Esophagus (tissue), 2 donors: ENCODE results near the gene SLIT3. TPM values are rescaled to one million over a fixed set of nuclear protein-coding genes. Genes with fewer than 3 reads are reported as not detected.

Source experiments
- H3K27ac ChIP-seq, 2 donors: one replicate each; pipeline ENCODE4 v1.5.1; 2013; ENCODE audit warnings: low read depth in 2 of 2, mild to moderate bottlenecking in 2 of 2, inconsistent platforms in 1 of 2, low read length in 1 of 2, moderate library complexity in 1 of 2
- H3K27me3 ChIP-seq, 2 donors: one replicate each; pipeline ENCODE4 v1.6.1; 2013; ENCODE audit warnings: low read length in 2 of 2, control low read depth in 1 of 2, mild to moderate bottlenecking in 1 of 2; ENCODE audit not compliant: insufficient read depth in 2 of 2, control insufficient read depth in 1 of 2
- H3K36me3 ChIP-seq, 2 donors: one replicate each; pipeline ENCODE4 v1.6.1; 2013; ENCODE audit warnings: low read length in 1 of 2; ENCODE audit not compliant: control insufficient read depth in 2 of 2, insufficient read depth in 2 of 2
- H3K4me1 ChIP-seq, 2 donors: one replicate each; pipeline ENCODE4 v1.6.1; 2013; ENCODE audit warnings: low read length in 1 of 2; ENCODE audit not compliant: control insufficient read depth in 2 of 2, insufficient read depth in 2 of 2
- H3K4me3 ChIP-seq, 2 donors: one replicate each; pipeline ENCODE4 v1.5.1; 2013; ENCODE audit warnings: low read length in 2 of 2, mild to moderate bottlenecking in 2 of 2, low read depth in 1 of 2, moderate library complexity in 1 of 2
- H3K9me3 ChIP-seq, 2 donors: one replicate each; pipeline ENCODE4 v1.6.1; 2013; ENCODE audit warnings: mild to moderate bottlenecking in 2 of 2, low read depth in 1 of 2, low read length in 1 of 2, moderate library complexity in 1 of 2; ENCODE audit not compliant: control insufficient read depth in 2 of 2, insufficient read depth in 1 of 2
- WGBS, 2 donors: extraction: QIAGEN DNeasy Blood & Tissue Kit; methylation state at CpG; one replicate each; pipeline ENCODE4 v1.1.7; 2013; 5-methylcytosine and 5-hydroxymethylcytosine counted together
- polyA plus RNA-seq, 2 donors: library from polyadenylated mRNA; stranded (reverse); fragments of 200-250 nt; gene quantifications; one replicate each; pipeline ENCODE4 v1.2.3, GENCODE V29; 2013
- donor health status: healthy with polysubstance abuse.
- donor health status: Bipolar disorder and iron deficiency.

The SLIT3 gene
- polyA plus RNA-seq, 2 donors: 0.53 to 2.0 TPM

- Histone ChIP-seq H3K27me3 (no peaks in the 10 kb centered on the region), H3K4me1 (no peaks in the 10 kb centered on the region)
- WGBS, 2 donors: 78 to 79% methylated on average over 9 of the region's 9 CpGs
Observed at GRCh38 chr5:168870910-168871309, 430.0 kb downstream of the SLIT3 start.

GRCh38 chr5:168869615-168870227 is 431.2 kb downstream of the SLIT3 start:
- Histone ChIP-seq H3K27ac (no peak overlapping the region), H3K27me3 (no peaks in the 10 kb centered on the region), H3K4me1 (no peaks in the 10 kb centered on the region), H3K36me3 (no peaks in the 10 kb centered on the region), H3K9me3 (no peaks in the 10 kb centered on the region), H3K4me3 (no peak overlapping the region)
- 78 to 80% methylated on average over 12 of the region's 12 CpGs for WGBS, 2 donors

More at GRCh38 chr5:168870910-168871309, 430.0 kb downstream of the SLIT3 start:
- Histone ChIP-seq H3K27ac (no peak overlapping the region), H3K9me3 (no peaks in the 10 kb centered on the region), H3K4me3 (no peak overlapping the region), H3K36me3 (no peaks in the 10 kb centered on the region)

DNA sequence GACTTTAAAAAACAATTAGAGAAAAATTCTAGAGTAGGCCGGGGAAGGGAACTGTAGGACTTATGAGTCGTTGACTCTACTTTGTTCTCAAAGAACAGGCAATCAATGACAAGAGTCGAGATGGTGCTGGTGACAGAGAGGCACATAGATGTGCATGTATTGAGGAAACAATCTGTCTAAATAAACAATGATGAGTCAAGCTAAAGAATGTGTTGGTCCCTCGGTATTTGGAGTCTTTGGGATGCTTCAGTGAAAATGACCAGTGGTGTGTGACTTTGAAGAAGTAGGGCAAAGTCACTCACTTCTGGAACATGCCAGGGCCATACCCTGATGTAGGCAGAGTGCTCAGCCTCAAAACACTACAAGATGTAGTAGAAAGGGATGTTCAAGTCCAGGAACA is 433.7 kb downstream of the SLIT3 start:
- no peaks in the 10 kb centered on the region for H3K9me3 ChIP-seq
- no peaks in the 10 kb centered on the region for H3K27me3 ChIP-seq
- H3K4me3 ChIP-seq: no peak overlapping the region
- WGBS, 2 donors: 76 to 80% methylated on average over 4 of the region's 4 CpGs
- no peak overlapping the region for H3K27ac ChIP-seq
- H3K36me3 ChIP-seq: no peaks in the 10 kb centered on the region
- no peaks in the 10 kb centered on the region for H3K4me1 ChIP-seq

- Histone ChIP-seq H3K4me1 (no peaks in the 10 kb centered on the region), H3K4me3 (no peak overlapping the region), H3K9me3 (no peaks in the 10 kb centered on the region), H3K36me3 (no peaks in the 10 kb centered on the region), H3K27me3 (no peaks in the 10 kb centered on the region), H3K27ac (no peak overlapping the region)
- 50 to 64% methylated on average over 5 of the region's 5 CpGs for WGBS, 2 donors
Observed at GRCh38 chr5:168865968-168866367, 435.0 kb downstream of the SLIT3 start.

GRCh38 chr5:168863021-168863420 is 437.9 kb downstream of the SLIT3 start:
- WGBS, 2 donors: 82% methylated on average over 5 of the region's 5 CpGs
- Histone ChIP-seq H3K36me3 (no peaks in the 10 kb centered on the region), H3K4me1 (no peaks in the 10 kb centered on the region)

DNA sequence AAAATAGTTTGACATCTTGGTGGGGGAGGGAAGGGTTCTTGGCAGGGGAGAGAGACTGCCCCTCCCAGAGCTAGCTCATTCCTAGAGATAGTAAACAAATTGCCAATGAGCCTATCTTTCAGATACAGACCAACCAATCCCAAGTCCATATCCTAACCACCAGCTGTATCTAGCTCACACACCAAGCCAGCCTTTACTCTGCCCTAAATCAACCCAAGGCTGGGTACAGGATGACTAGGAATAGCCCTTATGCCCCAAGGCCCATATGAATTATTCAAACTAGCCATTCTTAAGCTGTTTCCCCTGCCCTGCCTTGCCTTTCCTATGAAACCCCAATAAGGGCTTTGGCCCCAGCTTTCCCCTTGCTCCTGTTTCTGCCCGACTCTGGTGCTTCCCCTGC is 440.4 kb downstream of the SLIT3 start:
- Histone ChIP-seq H3K4me3 (no peak overlapping the region), H3K27ac (no peak overlapping the region), H3K4me1 (no peaks in the 10 kb centered on the region), H3K9me3 (no peaks in the 10 kb centered on the region), H3K27me3 (no peaks in the 10 kb centered on the region), H3K36me3 (no peaks in the 10 kb centered on the region)
- WGBS, 2 donors: 88 to 95% methylated on average over 1 of the region's 1 CpG

More at GRCh38 chr5:168863021-168863420, 437.9 kb downstream of the SLIT3 start:
- Histone ChIP-seq H3K27ac (no peak overlapping the region), H3K4me3 (no peak overlapping the region), H3K27me3 (no peaks in the 10 kb centered on the region), H3K9me3 (no peaks in the 10 kb centered on the region)

DNA sequence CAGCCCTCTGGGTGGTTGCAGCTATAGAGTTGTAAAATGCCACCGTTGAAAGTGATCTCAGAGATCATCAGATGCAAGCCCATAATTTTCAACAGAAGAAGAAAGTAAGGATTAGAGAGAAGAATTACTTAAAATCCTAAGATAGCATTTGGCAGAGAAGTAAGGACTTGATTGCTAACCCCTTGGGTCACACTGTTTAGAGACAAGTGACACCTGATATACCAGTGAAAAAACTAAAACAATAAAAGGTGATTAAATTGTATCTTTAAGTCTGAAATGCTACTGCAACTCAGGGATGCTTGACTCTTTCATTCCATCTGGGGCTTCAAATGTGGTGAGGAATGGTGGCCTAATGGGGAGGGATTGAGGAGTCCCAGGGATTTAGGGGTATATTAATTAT is 440.9 kb downstream of the SLIT3 start:
- no peaks in the 10 kb centered on the region for H3K36me3 ChIP-seq
- 53 to 56% methylated on average over 1 of the region's 1 CpG for WGBS, 2 donors
- no peaks in the 10 kb centered on the region for H3K9me3 ChIP-seq
- H3K27ac ChIP-seq: no peak overlapping the region
- no peaks in the 10 kb centered on the region for H3K27me3 ChIP-seq
- no peaks in the 10 kb centered on the region for H3K4me1 ChIP-seq
- H3K4me3 ChIP-seq: no peak overlapping the region

DNA sequence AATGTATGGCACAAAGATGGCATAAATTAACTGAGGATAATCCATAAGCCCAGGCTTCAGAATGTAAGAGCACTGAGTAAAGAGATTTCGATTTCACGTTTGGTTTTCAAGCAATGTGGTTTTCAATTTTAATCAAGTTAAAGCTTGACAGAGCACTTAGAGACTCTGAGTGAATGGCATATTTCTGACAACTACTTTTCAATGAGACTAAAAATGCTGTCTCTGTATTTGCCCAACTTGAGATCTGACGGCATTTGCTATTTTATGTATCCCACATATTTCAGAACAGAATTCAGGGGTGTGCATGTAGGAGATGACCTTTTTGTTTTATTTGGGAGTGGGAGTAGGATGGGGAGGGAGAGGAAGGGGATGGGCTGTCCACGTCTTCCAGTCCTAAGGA is 441.5 kb downstream of the SLIT3 start:
- Histone ChIP-seq H3K4me1 (no peaks in the 10 kb centered on the region), H3K27ac (no peak overlapping the region), H3K9me3 (no peaks in the 10 kb centered on the region), H3K27me3 (no peaks in the 10 kb centered on the region), H3K4me3 (no peak overlapping the region), H3K36me3 (no peaks in the 10 kb centered on the region)
- 82 to 88% methylated on average over 4 of the region's 4 CpGs for WGBS, 2 donors

DNA sequence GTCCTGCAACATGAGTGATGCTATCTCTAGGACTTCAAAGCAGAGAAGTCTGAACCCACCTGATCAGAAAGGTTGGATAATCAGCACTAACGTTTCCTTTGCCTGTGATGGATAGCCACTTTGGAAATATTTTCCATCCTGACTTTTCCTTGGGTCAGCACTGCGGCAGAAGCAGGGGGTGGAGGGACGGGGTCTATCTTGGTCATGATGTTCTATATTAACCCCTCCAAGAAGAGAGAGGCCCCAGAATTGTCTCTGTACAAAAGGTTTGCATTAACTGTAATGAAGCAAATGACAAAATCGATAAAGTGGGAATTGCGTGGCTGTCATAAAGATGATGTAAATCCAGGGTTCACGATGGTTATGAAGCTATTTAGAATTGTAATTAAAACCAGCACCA is 441.9 kb downstream of the SLIT3 start:
- H3K4me1 ChIP-seq: no peaks in the 10 kb centered on the region
- no peak overlapping the region for H3K4me3 ChIP-seq
- H3K36me3 ChIP-seq: no peaks in the 10 kb centered on the region
- no peaks in the 10 kb centered on the region for H3K9me3 ChIP-seq
- no peaks in the 10 kb centered on the region for H3K27me3 ChIP-seq
- no peak overlapping the region for H3K27ac ChIP-seq
- WGBS, 2 donors: 77 to 78% methylated on average over 6 of the region's 6 CpGs

DNA sequence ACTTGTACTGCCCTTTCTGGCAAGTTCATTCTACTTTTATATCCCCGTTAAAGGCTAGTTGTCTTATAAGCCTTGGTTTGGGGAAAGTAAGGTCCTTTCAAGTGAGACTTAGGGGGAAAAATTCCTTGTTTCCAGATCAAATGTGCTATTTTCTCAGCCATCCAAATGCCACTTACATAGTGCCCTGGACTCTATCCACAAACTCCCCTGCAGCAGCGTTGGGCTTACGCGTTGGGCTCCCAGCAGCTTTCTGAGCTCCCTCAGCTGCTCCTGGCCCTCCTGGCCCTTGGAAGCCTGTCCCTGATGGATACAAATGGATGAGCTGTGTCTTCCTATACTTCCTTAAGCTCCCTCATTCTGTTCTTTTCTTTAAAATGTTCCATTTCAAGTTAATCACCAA is 442.6 kb downstream of the SLIT3 start:
- Histone ChIP-seq H3K36me3 (no peaks in the 10 kb centered on the region), H3K27ac (no peak overlapping the region), H3K4me1 (no peaks in the 10 kb centered on the region), H3K4me3 (no peak overlapping the region), H3K27me3 (no peaks in the 10 kb centered on the region), H3K9me3 (no peaks in the 10 kb centered on the region)
- WGBS, 2 donors: 91 to 94% methylated on average over 4 of the region's 4 CpGs
